ENCODE measurements around the gene NELFB.
A peak's percentile ranks its signal among the peaks of the same experiment; 100 is the strongest.

NELFB gene

DNA sequence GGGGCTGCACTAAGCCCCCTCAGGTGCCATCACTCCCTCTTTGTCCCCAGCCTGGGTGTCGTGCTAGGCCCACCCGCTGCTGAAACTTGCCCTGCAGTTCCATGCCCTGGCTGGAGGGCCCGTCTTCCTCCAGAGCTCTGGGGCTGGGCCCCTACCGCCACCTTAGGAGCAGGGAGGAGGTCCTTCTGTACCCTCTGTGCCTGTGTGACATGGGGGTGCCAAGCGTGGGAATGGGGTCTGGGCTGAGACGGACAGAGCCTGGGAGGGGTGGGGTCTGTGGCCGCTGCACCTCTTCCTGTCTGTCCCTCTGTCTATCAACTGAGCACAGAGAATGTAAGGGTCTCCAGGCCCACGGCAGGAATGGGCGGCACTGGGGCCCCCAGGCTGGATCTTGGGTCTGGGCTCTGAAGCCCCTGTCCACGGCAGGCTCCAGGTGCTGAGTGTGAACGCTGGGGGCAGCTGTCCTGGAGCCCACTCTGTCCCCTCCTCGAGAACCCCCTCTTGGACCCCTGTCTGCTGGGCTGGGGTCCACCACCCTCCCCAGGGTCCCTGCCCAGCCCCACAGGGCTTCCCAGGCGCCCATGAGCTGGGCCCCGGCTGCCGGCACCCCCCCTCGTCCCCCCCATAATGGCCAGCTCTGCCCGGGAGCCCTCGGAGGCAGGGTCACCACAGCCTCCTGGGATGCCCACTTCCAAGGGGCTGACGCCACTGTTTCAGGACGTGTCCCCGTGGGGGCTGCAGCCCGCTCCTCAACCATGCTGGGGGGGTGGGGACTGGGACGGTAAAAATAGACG is 62.8 kb downstream of the NELFB start:
- H3K27ac ChIP-seq, result no peak overlapping the region
- TF ChIP-seq, protein P1, sequence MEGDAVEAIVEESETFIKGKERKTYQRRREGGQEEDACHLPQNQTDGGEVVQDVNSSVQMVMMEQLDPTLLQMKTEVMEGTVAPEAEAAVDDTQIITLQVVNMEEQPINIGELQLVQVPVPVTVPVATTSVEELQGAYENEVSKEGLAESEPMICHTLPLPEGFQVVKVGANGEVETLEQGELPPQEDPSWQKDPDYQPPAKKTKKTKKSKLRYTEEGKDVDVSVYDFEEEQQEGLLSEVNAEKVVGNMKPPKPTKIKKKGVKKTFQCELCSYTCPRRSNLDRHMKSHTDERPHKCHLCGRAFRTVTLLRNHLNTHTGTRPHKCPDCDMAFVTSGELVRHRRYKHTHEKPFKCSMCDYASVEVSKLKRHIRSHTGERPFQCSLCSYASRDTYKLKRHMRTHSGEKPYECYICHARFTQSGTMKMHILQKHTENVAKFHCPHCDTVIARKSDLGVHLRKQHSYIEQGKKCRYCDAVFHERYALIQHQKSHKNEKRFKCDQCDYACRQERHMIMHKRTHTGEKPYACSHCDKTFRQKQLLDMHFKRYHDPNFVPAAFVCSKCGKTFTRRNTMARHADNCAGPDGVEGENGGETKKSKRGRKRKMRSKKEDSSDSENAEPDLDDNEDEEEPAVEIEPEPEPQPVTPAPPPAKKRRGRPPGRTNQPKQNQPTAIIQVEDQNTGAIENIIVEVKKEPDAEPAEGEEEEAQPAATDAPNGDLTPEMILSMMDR (IDR thresholded peaks at IDR 0.05; ENCODE audit: low read depth, low read length), result no peak
- H3K36me3 ChIP-seq, result no peaks in the 10 kb centered on the region
- no peaks in the 10 kb centered on the region for H3K27me3 ChIP-seq (ENCODE audit: insufficient read depth, low read depth, severe bottlenecking)
- no peaks in the 10 kb centered on the region for H3K9me3 ChIP-seq (ENCODE audit: severe bottlenecking)
- DNase-seq, result no peak
- H3K4me3 ChIP-seq (ENCODE audit: low read depth, low read length), result no peak overlapping the region

DNA sequence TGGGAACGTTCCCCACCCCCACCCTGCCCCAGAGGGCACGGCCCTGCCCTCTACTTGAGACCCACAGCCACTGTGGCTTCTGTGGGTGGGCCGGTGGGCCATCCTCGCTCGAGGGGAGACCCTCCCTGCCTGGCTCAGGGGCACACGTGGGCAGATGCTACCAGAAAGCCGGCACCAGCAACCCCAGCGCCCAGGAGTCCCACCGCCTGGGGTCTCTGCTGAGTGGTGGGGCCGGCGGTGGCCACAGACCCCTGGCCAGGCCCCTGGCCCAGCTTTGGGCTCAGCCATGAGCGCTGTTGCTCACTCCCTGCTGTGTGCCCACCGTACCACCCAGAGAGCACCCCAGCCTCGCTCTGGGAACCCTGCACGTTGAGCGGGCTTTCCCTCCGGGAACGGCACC is 63.5 kb downstream of the NELFB start:
- Histone ChIP-seq H3K9me3 (ENCODE audit: severe bottlenecking) (no peaks in the 10 kb centered on the region), H3K36me3 (no peaks in the 10 kb centered on the region), H3K27me3 (ENCODE audit: insufficient read depth, low read depth, severe bottlenecking) (no peaks in the 10 kb centered on the region), H3K27ac (peak overlapping the region; percentile 39; the same call in 1 of the 2 replicates), H3K4me3 (ENCODE audit: low read depth, low read length) (no peak overlapping the region)
- TF ChIP-seq, protein P1 (IDR thresholded peaks at IDR 0.05; ENCODE audit: low read depth, low read length), result no peak
- DNase-seq, result no peak

DNA sequence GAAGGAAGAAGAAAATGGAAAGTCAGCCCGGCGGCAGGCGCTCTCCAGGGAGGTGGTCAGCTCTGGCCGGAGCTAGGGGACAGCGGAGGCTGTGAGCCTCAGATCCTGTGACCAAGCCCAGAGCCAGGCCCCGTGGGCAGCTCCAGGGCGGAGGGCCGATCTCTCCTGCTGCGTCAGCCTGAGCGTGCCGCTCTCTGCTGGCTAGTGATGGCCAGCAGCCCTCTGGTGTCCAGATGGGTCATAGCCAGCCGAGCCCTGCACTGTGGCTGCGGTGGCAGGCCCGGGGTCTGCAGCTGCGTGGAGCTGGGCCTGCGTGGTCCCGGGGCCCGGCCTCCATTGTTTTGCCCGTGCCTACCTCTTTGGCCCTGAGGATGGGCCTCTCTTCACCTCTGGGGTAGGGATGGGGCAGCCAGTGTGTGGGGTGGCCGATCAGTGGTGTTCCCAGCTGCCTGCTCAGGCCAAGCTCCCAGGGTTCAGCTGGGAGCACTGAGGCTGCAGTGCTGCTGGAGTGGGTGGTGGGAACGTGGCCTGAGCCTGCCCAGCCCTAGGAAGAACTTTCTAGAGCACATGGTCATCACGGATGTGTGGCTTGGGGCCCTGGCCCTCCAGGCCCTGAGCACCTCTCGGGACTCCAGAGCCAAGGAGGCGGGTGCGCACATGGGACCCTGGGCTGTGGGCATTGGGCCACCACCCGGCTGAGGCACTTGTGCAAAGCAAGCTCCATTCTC is 64.0 kb downstream of the NELFB start:
- Histone ChIP-seq H3K4me3 (ENCODE audit: low read depth, low read length) (no peak overlapping the region), H3K27me3 (ENCODE audit: insufficient read depth, low read depth, severe bottlenecking) (no peaks in the 10 kb centered on the region), H3K9me3 (ENCODE audit: severe bottlenecking) (no peaks in the 10 kb centered on the region), H3K36me3 (no peaks in the 10 kb centered on the region), H3K27ac (peak overlapping the region; percentile 39; the same call in 1 of the 2 replicates)
- peak; percentile 82 for DNase-seq
- TF ChIP-seq, protein P1 (IDR thresholded peaks at IDR 0.05; ENCODE audit: low read depth, low read length), result peak; percentile 86

DNA sequence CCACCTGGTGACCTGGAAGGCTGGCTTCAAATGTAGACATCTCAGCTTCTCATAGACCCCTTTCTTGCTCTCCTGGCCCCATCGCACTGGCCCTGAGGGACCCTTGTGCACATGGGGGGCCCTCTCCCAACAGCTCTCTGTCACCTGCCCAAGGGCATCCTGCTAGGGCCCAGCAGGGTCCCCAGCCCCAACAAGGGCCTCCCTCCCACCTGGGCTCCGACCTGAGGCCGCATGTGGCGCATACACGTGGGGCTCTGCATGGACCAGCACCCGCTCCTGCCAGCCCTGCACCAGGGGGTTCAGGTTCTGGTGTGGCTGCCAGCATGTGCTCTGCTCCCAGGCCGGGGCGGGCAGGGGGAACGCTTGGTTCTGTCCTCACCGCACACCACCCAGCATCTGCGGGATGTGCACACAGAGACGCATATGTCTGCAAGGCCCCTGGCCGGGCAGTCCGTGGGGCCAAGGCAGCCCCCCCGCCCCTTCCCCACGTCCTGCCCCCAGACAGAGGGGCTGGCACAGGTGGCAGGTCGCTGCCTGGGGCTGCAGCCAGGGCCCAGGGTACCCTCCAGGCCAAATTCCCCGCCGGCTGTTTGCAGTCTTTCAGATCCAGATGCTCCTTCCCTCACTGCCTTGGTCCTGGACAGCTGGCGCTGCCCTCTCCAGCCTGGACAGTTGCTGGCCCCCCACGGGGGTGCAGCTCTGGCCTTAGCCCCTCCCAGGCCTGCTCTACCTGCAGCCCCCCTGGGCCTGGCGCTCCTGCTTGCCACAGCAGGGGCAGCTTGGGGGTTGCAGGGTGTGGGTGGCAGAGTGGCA is 64.8 kb downstream of the NELFB start:
- no peak overlapping the region for H3K27ac ChIP-seq
- TF ChIP-seq, protein P1 (IDR thresholded peaks at IDR 0.05; ENCODE audit: low read depth, low read length), result no peak
- DNase-seq, result no peak
- H3K27me3 ChIP-seq (ENCODE audit: insufficient read depth, low read depth, severe bottlenecking), result no peaks in the 10 kb centered on the region
- H3K36me3 ChIP-seq, result no peaks in the 10 kb centered on the region
- H3K4me3 ChIP-seq (ENCODE audit: low read depth, low read length), result no peak overlapping the region
- H3K9me3 ChIP-seq (ENCODE audit: severe bottlenecking), result no peaks in the 10 kb centered on the region

GRCh38 chr9:137320555-137321384 is 65.6 kb downstream of the NELFB start:
- DNase-seq, result no peak
- TF ChIP-seq, protein P1 (IDR thresholded peaks at IDR 0.05; ENCODE audit: low read depth, low read length), result no peak
- no peaks in the 10 kb centered on the region for H3K36me3 ChIP-seq
- H3K9me3 ChIP-seq (ENCODE audit: severe bottlenecking), result no peaks in the 10 kb centered on the region
- no peaks in the 10 kb centered on the region for H3K27me3 ChIP-seq (ENCODE audit: insufficient read depth, low read depth, severe bottlenecking)
- H3K27ac ChIP-seq, result no peak overlapping the region
- no peak overlapping the region for H3K4me3 ChIP-seq (ENCODE audit: low read depth, low read length)

Data from WERI-Rb-1 (cell line).